Activated CD8-positive, alpha-beta memory T cell treated with anti-CD3 and anti-CD28 coated beads for 48 hours (primary cell): ENCODE data around the gene AKT1.
"Not testable (repeated sequence)": the region's sequence is repeated elsewhere in the genome, so short reads cannot be mapped to it uniquely, and the experiment has no call there.

Source experiments
- DNase-seq, 3 experiments: peaks; one replicate each; pipeline ENCODE4 v3.0.0-alpha.2; 2020; ENCODE audit warnings: low read depth in 2 of 3, low spot score in 2 of 3

Gene AKT1

DNA sequence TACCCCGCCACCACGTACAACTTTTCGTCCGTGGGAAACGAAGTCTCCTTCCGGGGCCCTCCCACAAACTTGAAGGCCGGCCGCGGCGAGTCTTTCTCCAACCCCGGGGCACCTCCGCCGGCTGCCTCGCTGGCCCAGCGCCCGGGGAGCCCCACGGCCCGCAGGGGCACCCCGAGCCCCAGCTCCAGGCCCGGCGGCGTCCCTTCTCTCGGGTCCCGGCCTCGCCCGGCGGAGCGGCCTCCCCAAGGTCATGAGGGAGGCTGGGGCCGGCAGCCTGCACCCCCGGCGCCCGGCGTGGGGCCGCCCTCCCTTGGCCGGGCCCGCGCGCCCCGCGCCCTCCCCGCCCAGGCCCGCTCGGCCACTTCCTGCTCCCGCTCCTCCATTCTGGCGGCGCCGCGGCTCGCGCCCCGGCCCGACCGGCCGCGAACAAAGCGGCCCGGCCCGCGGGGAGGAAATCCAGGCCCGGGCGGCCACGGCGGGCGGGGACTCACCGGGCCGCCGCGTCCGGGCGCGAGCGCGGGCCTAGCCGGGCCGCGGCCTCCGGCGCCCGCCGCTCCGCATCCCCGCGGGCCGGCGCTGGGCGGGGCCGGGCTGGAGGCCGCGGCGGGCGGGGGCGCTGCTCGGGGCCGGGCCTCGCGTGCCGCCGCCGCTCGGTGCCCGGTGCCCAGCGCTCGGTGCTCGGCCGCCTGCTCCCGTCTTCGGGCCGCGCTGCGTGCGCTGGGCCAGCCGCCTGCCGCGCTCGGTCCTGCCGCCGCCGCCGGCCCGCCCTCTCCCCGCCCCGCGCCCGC is at the start of gene AKT1:
Gene AKT1 (minus strand): TSS at position 756 of the 788 bp plus-strand sequence. CDS start 3,105 bp downstream, outside the sequence.
- no peak for DNase-seq

DNA sequence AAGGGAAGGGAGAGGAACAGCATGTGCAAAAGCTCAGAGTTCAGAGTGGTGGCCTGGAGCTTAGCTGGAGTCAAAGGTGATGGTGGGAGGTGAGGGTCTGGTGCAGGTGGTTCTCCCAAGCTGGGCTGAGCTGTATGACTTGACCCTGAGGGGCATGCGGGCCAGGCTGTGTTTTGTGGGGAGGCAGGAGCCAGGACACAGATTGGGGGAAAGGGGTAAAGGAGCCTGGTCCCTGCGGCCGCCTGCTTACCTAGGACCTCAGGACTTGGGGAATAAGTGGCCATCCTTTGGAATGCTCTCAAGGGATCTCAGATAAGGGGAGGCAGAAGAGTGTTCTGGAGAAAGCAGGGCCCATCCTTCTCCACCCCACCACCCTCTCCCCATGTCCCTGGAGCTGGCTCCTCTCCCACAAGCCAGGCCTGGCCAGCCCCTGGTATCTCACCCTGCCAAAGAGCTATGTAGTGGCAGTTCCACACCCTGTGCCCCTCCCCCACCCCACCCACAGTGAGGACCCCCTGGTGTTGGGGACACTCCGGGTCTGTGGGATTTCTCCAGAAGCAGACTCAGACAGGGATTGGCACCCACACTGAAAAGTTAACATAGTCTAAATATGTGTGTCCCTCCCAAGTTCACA is 49.6 kb upstream of the AKT1 start:
- no peak for DNase-seq

DNA sequence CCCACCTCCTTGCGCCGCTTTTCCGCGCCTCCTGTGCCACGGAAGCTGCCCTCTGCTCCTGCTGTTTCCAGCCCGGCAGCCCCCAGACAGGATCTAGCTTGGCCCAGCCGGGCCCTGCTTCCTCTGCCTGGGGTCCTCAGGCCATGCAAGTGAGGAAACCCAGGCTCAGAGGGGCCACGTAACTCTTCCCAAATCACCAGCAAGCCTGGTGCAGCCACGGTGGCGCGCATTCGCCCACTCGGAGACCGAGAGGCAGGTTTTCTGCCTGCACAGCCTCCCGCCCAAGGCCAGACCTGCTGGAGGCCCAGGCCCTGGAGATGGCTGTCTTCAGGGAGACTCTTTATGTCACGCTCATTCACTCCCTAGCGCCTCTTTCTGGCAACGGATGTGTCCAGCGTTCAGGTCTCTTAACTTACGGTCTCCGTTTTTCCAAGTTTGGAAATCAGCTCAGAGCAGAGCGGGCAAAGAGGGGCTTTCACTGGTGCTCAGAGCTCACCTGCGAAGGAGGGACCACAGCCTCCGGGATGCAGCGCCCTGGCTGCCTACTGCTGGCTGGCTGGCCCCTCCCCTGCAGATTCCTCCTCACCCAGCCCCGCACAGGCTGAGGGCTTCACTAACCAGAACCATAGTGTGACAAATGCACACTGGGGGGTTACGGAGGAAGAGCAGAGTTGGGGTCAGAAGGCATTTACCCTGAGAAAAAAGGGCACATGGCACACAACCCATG is 48.9 kb upstream of the AKT1 start:
- DNase-seq = no peak

DNA sequence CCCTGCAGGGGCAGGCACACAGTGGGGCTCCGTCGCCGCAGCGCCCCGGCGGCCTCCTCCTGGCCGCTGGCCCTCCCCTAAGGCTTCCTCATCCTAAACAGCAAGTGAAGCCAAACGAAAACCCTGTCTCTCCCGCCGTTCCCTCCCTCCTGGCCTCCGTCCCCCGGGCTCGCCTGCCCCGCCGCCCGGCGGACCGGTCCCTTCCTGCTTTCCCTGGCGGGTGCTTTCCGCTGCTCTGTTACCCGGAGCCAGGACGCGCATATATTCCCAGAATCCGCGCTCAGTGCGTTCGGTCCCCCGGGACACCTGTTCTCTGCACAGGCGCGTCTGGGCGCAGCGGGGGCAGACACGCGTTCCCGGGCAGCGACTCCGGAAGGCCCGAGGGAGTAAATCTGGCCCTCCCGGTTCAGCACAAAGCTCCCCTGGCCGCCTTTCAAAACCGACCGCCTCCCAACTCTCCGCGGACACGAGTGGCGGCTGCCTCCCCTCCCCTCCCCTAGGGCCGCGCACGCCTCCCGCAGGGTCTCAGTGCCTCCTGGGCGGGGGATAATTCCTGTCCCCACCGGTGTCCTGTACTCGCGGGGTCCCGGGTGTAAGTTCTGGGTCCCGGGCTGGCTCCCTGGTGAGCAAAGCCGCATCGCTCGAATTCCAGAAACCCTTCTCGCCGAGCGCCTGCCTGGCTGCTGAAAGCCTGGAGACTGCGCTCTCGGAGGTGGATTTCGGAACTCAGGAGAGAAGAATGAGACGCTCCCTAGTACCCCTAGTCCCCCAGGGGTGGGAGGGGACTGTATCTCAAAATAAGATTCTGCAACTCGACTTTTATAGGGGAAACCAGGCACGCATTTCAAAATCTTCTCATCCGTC is 48.1 kb upstream of the AKT1 start:
- DNase-seq = no peak

DNA sequence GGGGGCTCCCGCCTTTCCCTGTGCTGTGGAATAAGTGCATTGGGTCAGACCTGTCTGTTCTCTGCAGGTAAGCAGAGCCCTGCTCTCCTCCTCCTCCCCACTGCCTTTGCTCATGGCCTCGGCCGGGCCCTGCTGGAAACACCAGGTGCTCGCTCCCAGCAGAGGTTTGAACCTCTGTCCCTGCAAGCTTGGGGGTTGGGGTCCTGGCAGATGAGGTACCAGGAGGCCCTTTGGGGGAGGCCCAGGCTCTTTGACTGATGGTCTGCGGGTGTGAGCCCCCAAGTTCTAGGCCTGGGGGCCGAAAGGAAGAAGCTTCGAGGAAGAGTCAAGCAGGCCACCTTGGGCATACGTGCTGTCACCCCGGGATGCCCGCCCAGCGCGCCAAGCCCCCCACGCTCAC is 47.5 kb upstream of the AKT1 start:
- no peak for DNase-seq

DNA sequence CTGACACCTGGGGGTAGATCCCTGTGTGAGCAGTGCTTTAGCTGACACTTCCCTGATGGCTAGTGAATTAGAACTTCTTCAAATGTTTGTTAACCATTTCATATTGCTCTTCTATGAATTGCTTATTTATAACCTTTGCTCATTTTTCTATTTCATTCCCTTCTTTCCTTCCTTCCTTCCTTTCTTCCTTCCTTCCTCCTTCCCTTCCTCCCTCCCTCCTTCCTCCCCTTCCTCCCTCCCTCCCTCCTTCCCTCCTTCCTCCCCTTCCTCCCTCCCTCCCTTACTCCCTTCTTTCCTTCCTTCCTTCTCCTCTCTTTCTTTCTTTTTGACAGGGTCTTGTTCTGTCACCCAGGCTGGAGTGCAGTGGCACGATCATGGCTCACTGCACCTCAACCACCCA is 46.2 kb upstream of the AKT1 start:
- no peak for DNase-seq

DNA sequence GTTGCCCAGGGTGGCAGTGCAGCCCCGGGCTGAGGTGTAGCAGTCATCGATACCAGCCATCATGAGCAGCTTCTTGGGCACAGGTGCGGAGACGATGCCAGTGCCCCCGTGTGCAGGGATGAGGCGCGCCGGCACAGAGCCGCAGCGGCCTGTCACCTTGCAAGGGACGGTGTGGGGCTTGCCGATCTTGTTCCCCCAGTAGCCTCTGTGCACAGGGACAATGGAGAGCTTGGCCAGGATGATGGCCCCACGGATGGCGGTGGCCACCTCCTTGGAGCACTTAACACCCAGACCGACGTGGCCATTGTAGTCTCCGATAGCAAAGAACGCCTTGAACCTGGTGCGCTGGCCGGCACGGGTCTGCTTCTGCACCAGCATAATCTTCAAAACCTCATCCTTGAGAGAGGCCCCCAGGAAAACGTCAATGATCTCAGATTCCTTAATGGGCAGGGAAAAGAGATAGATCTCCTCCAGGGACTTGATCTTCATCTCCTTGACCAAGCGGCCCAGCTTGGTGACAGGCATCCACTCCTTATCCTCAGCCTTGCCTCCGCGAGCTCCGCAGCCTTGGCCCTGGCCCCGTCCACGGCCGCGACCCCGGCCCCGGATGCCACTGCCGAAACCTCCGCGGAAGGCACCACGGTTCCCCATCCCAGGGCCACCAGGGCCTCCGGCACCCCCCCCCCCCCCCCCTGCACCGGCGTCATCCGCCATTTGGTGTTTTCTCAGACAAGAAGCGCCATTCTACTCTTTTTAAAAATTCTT is 40.8 kb upstream of the AKT1 start:
- not testable (repeated sequence) for DNase-seq

DNA sequence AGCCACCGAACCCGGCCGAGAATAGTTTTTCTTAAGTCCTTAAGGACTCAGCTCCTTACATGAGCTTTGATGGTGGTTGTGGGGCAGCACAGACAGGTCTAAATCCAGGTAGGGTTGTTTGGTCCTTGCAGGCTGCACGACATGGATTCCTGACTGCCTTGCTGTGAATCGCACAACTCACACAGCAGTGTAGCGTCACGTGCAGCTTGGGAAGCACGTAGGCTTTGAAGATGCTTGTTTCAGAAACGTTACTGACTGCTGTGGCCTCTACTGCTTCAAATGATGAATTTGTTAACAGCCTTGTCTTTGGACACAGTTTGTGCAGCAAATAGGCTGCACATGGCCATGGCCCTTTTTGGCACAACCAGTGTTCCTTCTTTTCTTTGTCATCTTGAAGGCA is 35.2 kb upstream of the AKT1 start:
- no peak for DNase-seq

DNA sequence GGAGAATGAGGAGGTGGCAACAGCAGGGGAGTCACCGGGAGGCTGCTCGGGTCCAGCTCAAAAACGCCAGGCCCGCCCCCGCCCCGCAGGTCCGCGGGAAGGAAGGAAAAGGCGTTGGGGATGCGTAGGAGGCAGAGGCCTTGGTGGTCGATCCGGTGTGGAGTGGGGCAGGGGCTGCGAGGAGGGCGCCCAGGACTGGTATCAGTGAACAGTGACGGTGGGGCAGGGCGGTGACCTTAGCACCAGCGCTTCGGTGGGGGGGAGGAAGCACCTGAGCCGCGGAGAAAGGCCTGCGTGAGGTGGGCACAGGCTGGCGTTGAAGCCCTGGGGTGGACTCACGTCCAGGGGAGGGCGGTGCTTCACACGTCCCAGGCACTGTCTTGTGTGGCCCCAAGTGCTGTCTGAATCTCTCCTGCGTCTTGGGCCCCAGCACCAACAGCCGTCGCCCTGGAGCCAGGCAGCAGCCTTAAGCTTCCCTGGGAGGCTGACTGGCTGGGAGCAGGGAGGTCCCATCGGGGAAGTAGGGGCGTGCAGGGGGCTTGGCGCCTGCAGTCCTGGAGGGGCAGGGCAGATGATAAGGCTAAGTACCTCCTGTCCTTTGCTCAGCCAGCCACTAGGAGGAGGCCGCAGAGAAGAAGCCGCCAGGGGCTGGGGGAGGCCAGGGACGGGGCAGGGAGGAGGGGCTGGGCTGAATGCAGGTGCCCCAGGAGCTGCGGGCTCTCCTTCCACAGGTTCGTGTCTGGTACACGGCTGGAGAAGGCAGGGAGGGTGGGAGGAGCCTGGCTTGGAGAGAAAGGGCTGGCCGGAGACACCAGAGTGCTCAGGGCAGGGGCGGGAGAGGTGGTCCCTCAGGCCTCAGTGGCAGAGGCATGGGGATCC is 31.9 kb upstream of the AKT1 start:
- peak in 1 of 3 experiments; percentile 14 for DNase-seq

DNA sequence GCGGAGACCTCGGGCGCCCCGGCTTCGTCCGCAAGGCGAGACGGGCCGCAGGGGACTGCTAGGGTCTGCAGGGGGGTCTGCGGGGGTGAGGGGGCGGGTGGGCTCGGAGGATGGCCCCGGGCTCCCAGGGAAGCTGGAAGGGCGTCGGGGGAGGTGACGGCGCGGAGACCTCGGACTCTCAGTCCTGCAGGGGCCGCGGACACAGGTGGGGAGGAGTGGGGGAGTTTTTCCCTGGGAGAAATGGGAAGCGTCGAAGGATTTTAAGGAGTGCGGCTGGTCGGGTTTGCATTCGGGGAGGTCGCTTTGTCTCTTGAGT is 31.3 kb upstream of the AKT1 start:
- no peak for DNase-seq

DNA sequence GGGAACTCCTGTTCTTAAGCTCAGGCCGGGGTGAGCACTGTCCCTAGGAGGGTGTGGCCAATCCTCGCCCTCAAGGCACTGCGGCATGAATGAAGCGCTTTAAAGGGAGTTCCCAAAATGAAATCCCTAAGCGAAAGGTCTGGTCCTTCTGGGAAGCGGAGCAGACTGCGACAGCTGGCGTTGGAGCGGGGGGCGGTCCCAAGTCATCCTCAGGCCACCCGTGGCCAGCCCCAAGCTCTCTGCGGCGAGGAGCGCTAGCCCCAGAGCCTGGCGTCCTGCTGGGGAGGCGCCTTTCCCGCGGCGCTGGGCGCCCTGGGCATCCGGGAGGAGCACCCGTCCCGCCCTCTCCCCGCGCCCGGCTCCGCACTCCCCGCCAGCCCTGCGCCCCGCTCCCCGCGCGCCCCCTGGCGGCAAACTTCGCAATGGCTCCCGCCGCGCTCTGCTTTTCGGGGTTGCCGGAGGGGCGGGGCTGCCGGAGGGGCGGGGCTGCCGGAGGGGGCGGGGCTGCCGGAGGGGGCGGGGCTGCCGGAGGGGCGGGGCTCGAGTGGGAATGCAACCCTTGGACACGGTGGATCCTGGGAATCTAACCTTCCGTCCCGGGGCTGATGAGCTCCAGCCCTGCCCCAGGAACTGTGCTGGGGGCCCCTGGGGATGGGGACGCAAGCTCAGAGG is 30.8 kb upstream of the AKT1 start:
- peak; percentile 83 to 98 (median 98) for DNase-seq

DNA sequence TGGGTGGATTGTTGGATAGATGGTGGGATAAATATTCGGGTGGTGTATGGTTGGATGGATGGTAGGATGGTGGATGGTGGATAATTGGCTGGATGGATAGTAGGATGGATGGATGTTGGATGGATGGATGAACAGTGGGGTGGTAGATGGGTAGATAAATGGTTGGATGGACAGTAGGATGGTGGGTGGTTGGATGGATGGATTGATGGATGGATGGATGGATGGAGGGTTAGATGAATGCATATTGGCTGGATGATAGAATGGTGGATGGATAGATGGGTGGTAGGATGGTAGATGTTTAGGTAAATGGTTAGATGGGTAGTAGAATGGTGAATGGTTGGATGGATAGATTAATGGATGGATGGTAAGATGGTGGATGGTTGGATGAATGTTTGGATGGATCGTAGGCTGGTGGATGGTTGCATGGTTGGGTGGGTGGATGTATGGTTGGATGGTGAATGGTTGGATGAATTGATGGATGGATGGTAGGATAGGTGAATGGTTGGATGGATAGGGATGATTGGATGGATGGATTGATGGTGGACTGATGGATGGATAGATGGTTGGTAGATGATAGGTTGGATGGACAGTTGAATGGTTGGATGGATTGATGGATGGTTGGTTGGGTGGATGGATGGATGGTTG is 28.9 kb upstream of the AKT1 start:
- DNase-seq = no peak

DNA sequence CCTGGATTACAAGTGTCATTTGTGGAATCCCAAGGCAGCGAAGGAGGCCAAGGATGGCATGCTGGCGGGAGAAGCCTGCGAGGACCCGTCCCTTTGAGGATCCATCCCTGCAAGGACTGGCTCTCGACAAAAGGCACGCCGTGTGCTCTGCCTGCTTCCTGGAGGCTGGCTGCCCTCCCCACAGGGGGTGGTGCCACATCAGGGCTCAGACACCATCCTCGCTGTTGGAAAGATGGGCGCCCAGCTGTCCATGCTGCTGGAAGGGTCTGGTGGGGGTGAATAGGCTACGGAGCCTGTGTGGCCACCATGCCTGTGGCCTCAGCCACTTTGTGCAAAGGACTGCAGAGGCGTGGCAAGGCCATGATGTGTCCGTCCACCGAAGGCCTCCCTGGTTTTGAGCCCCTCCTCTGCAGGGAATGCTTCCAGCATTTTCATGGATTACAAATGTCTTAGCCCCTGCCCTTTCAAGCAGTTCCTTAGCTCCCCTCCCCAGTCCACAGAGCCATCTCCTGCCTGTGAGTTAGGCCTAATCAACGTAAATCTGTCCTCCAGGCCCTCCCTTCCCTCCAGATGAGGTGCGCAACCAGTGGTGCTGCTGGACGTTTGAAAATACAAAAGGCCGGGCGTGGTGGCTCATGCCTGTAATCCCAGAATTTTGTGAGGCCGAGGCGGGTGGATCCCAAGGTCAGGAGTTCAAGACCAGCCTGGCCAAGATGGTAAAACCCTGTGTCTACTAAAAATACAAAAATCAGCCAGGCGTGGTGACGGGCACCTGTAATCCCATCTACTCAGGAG is 27.5 kb upstream of the AKT1 start:
- DNase-seq = no peak

DNA sequence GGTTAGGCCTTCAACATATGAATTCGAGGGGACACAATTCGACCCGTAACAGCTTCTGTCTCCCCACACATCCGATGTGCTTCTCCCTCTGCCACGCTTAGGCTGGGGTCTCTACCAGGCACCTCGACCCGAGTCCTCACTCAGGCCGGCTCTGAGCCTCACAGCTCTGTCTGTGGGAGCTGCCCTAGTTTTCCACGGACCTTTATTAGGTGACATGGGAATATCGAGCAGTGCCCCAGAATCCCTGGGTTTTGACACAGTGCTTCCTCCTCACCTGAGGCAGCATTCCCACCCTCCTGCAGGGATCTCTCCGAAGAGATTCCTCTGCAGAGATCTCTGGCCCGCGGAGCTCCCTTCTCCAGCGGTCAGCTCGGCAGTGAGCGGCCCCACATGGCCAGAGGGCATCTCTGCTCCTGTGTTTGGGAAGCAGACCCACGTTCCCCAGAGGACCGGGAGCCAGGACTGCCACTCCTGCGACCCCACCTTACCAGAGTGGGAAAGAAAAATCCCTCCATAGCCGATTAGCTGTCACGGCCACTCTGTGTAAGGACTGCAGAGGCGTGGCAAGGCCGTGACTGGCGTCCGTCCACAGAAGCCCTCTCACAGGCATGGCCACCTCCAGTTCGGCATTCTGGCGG is 26.5 kb upstream of the AKT1 start:
- DNase-seq = no peak

DNA sequence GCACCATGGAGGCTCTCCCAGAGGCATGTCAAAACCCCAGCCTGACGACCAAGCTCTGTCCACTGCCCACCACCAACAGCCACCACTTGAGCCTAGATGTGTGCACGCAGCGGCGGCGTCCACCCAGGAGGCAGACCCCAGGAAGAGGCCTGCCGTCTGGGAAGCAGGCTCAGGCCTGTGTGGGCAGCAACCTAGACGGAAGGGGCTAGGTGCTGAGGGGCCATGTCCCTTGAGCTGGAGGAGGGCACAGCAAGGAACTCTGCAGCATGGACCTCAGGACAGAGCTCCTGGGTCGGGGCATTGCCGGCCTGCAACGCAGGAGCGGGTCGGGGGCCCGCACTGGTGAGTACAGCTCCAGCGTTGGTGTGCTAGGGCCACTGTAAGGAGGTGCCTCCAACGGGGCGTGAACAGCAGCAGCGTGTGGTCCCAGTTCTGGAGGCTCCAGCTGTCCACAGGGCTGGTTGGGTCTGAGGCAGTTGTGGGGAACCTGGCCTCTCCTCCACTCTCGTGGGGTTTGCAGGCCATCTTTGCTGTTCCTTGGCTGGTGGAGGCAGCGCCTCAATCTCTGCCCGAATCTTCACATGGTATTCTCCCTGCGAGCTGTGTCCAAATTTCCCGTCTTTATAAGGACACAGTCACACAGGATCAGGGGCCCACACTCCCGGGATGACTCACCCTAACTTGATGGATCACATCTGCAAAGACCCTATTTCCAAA is 25.8 kb upstream of the AKT1 start:
- no peak for DNase-seq

DNA sequence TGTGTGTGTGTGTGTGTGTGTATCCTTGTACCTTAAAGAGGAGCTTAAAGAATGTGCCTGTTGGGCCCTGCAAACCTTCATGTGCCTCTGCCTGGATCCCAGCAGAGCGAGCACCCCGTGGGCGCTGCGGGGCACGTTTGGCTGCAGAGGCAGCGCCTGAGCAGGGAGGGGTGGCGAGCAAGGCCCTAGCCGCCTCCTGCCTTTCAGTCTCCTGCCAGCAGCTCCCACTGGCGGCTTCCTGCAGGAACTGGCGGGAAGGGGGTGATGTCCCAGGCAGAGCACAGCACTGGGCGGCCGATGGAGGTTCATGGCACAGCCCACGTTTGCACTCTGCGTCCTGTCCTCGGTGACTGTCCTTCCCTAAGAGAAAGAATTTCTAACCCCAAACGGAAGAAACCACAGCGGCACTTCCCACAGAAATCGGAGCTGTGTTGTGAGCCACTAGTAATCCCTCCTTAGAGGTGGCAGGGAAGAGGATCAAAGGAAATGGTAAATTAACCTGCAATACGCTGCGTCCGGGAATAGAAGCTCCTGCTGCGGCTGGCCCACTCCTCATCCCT is 25.2 kb upstream of the AKT1 start:
- no peak for DNase-seq
